ENCODE data around the gene CELF5.
"Not testable (repeated sequence)": the region's sequence is repeated elsewhere in the genome, so short reads cannot be mapped to it uniquely, and the experiment has no call there.

CELF5 gene

DNA sequence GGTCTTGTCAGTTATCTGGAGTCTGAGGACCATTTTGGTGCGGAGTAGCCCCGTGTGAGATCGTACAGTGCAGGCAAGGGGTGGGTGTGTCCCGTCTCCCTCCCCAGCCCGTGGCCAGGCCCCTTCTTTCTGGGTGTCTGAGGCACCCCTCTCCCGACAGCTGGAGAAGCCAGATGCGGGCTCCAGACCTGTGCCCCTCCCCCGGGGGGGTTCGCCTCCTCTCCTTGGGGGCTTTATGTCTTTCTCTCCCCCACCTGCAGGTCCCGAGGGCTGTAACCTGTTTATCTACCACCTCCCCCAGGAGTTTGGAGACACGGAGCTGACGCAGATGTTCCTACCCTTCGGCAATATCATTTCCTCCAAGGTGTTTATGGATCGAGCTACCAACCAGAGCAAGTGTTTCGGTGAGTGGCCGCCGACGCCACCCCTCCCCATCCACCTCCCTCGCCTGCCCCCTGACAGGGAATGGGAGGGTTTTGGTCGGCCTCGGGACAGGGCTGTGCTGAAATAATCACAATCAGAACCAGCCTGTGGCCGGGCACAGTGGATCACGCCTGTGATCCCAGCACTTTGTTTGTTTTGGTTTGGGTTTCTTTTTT lies 65.6 kb downstream of the CELF5 start:
- Histone ChIP-seq H3K9me3 (ENCODE audit: low read depth, low read length) (no peaks in the 10 kb centered on the region), H3K4me3 (no peak overlapping the region), H3K36me3 (ENCODE audit: insufficient read depth, low read length) (no peaks in the 10 kb centered on the region), H3K27ac (no peak overlapping the region), H3K9ac (ENCODE audit: insufficient read length) (no peak overlapping the region)
- no peak for DNase-seq (ENCODE audit: low read depth, low spot score)
- TF ChIP-seq POLR2AphosphoS5 (IDR thresholded peaks at IDR 0.05; ENCODE audit: borderline replicate concordance, low read depth, low read length) (no peak), EZH2 (IDR thresholded peaks at IDR 0.05) (no peak), FOXP2 (optimal IDR thresholded peaks at IDR 0.05; ENCODE audit: control extremely low read depth, extremely low read length, insufficient read depth) (no peak)

DNA sequence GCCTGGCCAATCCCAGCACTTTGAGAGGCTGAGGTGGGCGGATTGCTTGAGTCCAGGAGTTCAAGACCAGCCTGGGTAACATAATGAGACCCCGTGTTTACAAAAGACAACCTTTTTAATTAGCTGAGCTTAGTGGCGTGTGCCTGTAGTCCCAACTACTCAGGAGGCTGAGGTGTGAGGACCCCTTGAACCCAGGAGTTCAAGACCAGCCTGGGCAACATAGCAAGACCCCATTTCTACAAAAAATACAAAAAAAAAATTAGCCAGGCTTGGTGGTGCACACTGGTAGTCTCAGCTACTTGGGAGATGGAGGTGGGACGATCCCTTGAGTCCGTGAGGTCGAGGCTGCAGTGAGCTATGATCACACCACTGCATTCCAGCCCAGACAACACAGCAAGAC lies 66.4 kb downstream of the CELF5 start:
- H3K36me3 ChIP-seq (ENCODE audit: insufficient read depth, low read length); H3K9ac ChIP-seq (ENCODE audit: insufficient read length); H3K27ac ChIP-seq; H3K9me3 ChIP-seq (ENCODE audit: low read depth, low read length); H3K4me3 ChIP-seq; DNase-seq (ENCODE audit: low read depth, low spot score): not testable (repeated sequence)

DNA sequence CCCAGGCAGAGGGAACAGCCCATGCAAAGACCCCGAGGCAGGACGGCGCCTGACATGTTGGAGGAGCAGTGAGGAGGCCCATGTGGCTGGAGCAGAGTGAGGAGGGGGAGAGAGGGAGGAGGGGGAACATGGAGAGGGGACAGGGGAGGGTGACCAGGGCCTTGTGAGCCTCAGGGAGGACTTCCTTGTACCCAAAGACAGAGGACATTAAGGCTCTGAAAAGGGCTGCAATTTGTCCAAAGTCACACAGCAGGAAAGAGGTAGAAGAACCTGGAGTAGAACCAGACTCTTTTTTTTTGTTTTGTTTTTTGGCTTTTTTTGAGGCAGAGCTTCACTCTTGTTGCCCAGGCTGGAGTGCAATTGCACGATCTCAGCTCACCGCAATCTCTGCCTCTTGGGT lies 67.2 kb downstream of the CELF5 start:
- TF ChIP-seq EZH2 (IDR thresholded peaks at IDR 0.05) (no peak), POLR2AphosphoS5 (IDR thresholded peaks at IDR 0.05; ENCODE audit: borderline replicate concordance, low read depth, low read length) (no peak), FOXP2 (optimal IDR thresholded peaks at IDR 0.05; ENCODE audit: control extremely low read depth, extremely low read length, insufficient read depth) (no peak)
- no peak overlapping the region for H3K4me3 ChIP-seq
- no peak for DNase-seq (ENCODE audit: low read depth, low spot score)

DNA sequence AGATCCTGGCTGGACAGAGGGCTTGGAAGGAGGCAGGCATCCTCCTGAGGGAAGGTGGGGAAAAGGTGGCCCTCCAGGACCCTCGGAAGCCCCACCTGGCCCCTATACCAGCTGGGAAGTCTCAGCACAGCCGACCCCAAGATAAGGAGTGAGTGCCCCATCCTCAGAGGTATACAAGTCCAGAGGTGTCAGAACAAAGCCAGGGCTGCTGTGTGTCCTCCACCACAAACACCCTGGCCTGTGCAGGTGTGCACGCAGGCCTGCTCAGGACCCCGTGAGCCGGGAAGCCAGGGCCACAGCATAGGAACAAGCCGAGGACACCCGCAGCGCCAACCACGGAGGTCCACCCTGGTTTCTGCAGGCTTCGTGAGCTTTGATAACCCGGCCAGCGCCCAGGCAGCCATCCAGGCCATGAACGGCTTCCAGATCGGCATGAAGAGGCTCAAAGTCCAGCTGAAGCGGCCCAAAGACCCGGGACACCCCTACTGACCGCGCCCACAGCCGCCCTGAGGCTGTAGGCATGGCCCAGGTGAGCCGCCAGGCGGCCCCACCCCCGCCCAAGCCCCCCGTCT lies 68.6 kb downstream of the CELF5 start:
- H3K4me3 ChIP-seq, result no peak overlapping the region
- H3K36me3 ChIP-seq (ENCODE audit: insufficient read depth, low read length), result no peaks in the 10 kb centered on the region
- H3K27ac ChIP-seq, result no peak overlapping the region
- no peak overlapping the region for H3K9ac ChIP-seq (ENCODE audit: insufficient read length)
- TF ChIP-seq EZH2 (IDR thresholded peaks at IDR 0.05) (no peak), FOXP2 (optimal IDR thresholded peaks at IDR 0.05; ENCODE audit: control extremely low read depth, extremely low read length, insufficient read depth) (no peak), POLR2AphosphoS5 (IDR thresholded peaks at IDR 0.05; ENCODE audit: borderline replicate concordance, low read depth, low read length) (no peak)
- no peaks in the 10 kb centered on the region for H3K9me3 ChIP-seq (ENCODE audit: low read depth, low read length)
- DNase-seq (ENCODE audit: low read depth, low spot score), result no peak

More for the DNA sequence above, 67.2 kb downstream of the CELF5 start:
- Histone ChIP-seq H3K27ac (no peak overlapping the region), H3K36me3 (ENCODE audit: insufficient read depth, low read length) (no peaks in the 10 kb centered on the region), H3K9me3 (ENCODE audit: low read depth, low read length) (no peaks in the 10 kb centered on the region), H3K9ac (ENCODE audit: insufficient read length) (no peak overlapping the region)

DNA sequence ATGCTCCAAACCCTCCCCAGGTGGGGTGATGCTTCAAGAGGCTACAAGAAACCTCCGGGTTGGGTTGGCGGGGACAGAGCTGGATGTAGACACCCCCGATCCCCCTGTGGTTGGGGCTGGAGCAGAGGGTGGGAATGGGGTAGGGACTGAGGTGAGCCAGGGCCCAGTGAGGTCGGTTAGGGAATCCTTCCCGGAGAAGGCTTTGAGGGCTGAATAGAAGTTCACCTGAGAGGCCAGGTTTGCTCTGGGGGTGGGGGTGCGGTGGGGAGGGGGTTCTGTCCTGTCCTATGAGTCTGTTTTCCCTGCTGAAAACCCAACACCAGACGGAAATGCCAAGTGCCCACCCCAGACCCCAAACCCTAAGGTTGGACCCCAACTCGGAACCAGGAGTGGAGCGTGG lies 69.1 kb downstream of the CELF5 start:
- Histone ChIP-seq H3K4me3 (no peak overlapping the region), H3K9ac (ENCODE audit: insufficient read length) (no peak overlapping the region), H3K27ac (no peak overlapping the region), H3K9me3 (ENCODE audit: low read depth, low read length) (no peaks in the 10 kb centered on the region), H3K36me3 (ENCODE audit: insufficient read depth, low read length) (no peaks in the 10 kb centered on the region)
- no peak for TF ChIP-seq FOXP2 (optimal IDR thresholded peaks at IDR 0.05; ENCODE audit: control extremely low read depth, extremely low read length, insufficient read depth)
- TF ChIP-seq EZH2 (IDR thresholded peaks at IDR 0.05), result no peak
- no peak for TF ChIP-seq POLR2AphosphoS5 (IDR thresholded peaks at IDR 0.05; ENCODE audit: borderline replicate concordance, low read depth, low read length)
- DNase-seq (ENCODE audit: low read depth, low spot score), result no peak

DNA sequence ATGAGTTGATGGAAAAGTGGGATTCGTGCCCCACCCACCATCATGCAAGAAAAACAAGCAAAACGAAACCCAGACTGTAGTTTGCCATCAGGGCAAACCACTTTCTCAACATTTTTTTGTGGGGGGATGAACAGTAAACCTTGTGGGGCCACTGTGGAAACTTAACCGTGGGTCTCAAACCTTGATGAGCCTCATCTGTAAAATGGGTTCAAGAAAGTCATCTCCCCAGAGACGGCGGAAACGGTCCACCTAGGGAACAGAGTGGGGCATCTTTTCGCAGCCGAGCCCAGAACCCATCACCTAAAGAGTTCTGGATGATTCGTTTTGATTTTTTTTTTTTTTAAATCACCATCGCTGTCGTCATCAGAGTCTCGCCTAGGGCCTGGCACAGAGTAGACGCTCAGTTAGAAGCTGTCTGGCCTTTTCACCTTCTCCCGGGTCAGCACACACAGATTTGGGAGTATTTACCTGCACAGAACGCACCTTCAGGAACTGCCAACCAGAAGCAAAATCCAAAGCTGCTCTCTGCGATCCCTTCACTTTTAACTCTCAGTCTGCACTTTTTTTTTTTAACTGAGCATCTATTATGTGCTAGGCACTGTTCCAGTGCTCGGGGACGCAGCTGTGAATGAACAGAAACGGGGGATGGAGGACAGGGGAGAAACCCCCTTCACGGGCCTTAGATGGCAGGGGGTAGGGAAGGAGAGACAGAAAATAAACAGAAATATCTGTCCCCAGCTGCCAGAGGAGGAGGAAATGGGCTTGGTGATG lies 69.8 kb downstream of the CELF5 start:
- H3K36me3 ChIP-seq (ENCODE audit: insufficient read depth, low read length), result no peaks in the 10 kb centered on the region
- TF ChIP-seq POLR2AphosphoS5 (IDR thresholded peaks at IDR 0.05; ENCODE audit: borderline replicate concordance, low read depth, low read length) (no peak), FOXP2 (optimal IDR thresholded peaks at IDR 0.05; ENCODE audit: control extremely low read depth, extremely low read length, insufficient read depth) (no peak), EZH2 (IDR thresholded peaks at IDR 0.05) (no peak)
- no peak overlapping the region for H3K27ac ChIP-seq
- no peak for DNase-seq (ENCODE audit: low read depth, low spot score)
- H3K4me3 ChIP-seq, result no peak overlapping the region
- no peak overlapping the region for H3K9ac ChIP-seq (ENCODE audit: insufficient read length)
- no peaks in the 10 kb centered on the region for H3K9me3 ChIP-seq (ENCODE audit: low read depth, low read length)

DNA sequence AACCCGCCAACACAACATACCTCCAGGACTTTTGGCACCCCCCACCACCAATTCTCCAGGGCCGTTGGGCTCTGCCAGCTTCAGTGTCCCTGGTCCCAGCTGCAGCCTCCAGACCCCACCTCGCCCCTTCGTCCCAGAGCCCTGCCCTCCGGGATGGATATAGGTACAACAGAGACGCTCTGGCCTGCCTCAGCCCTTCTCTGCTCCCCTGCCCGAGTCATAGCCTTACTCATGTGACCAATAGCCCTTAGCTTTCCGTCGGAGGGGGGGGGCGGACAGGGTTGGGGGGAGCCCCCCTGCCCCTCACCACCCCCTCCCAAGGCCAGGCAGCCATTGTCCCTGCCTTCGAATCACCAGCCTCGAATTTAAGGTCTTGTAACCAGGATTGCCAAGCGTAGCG lies 71.1 kb downstream of the CELF5 start:
- no peak overlapping the region for H3K4me3 ChIP-seq
- no peak overlapping the region for H3K9ac ChIP-seq (ENCODE audit: insufficient read length)
- H3K27ac ChIP-seq, result no peak overlapping the region
- no peak for TF ChIP-seq EZH2 (IDR thresholded peaks at IDR 0.05)
- TF ChIP-seq FOXP2 (optimal IDR thresholded peaks at IDR 0.05; ENCODE audit: control extremely low read depth, extremely low read length, insufficient read depth), result no peak
- no peak for TF ChIP-seq POLR2AphosphoS5 (IDR thresholded peaks at IDR 0.05; ENCODE audit: borderline replicate concordance, low read depth, low read length)
- H3K36me3 ChIP-seq (ENCODE audit: insufficient read depth, low read length), result no peaks in the 10 kb centered on the region
- no peaks in the 10 kb centered on the region for H3K9me3 ChIP-seq (ENCODE audit: low read depth, low read length)
- DNase-seq (ENCODE audit: low read depth, low spot score), result no peak

DNA sequence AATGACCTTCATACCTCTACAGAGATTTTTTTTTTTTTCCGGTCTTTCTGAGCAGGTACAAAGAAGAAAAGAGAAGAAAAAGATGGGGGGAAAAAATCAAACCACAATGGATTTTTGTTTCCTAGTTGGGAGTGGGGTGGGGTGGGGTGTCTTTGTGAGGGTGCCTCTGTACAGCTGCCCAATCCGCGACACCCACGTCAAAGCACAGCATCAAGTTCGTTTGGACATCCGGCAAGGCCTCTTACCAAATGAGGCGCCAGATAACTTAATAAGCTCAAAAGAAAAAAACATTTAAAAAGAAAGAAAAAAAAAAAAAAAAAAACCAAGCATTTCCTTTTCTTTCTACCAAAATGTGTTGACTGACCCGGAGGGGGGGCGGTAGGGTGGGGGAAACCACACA lies 71.6 kb downstream of the CELF5 start:
- no peak for DNase-seq (ENCODE audit: low read depth, low spot score)
- Histone ChIP-seq H3K9me3 (ENCODE audit: low read depth, low read length) (no peaks in the 10 kb centered on the region), H3K36me3 (ENCODE audit: insufficient read depth, low read length) (no peaks in the 10 kb centered on the region), H3K27ac (no peak overlapping the region), H3K4me3 (no peak overlapping the region), H3K9ac (ENCODE audit: insufficient read length) (no peak overlapping the region)
- TF ChIP-seq EZH2 (IDR thresholded peaks at IDR 0.05) (no peak), POLR2AphosphoS5 (IDR thresholded peaks at IDR 0.05; ENCODE audit: borderline replicate concordance, low read depth, low read length) (no peak), FOXP2 (optimal IDR thresholded peaks at IDR 0.05; ENCODE audit: control extremely low read depth, extremely low read length, insufficient read depth) (no peak)
